ENCODE data around the gene IKZF2. TPM values are rescaled to one million over a fixed set of nuclear protein-coding genes. Genes with fewer than 3 reads are reported as not detected.
A peak's percentile ranks its signal among the peaks of the same experiment; 100 is the strongest.

Gene IKZF2
- polyA plus RNA-seq, 1 donor (not counting 4 experiments of a cell fraction or from before 2014, with no cell fraction given): 8.2 TPM

DNA sequence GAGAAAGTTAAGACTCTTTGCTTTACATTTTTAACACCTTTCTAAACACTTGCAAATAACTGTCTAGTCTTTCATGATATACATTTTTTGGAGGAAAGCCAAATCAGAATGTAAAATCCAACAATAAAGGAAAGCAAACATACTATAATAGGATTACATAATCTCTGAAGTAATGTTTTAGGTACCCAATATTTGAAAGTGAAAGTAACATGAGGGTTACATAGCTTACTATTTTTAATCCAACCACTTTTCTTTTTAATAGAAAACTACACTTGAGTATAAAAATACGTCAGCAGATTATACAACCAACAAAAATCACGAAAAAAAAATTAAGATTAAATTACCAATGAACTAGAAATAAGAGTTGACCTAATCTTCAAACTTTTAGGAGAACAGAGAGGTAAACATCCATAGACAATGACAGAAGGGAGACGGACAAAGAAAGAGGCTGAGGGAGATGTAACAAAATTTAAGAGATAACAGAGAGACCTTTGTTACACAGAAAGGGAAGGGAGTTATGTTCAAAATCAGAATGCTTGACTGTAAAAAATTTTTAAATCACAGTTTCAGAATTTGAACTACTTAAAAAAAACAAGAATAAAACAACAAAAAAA lies 150.0 kb downstream of the IKZF2 start:
- no peak overlapping the region for H2AFZ ChIP-seq (ENCODE audit: control insufficient read depth, low read length)
- no peaks in the 10 kb centered on the region for H3K9me1 ChIP-seq (ENCODE audit: control insufficient read depth, extremely low read depth, insufficient read depth, low read length)
- no peak for DNase-seq (ENCODE audit: low read depth, low spot score)
- no peak for TF ChIP-seq EZH2 (IDR thresholded peaks at IDR 0.05; ENCODE audit: low read length)
- TF ChIP-seq, protein P1, sequence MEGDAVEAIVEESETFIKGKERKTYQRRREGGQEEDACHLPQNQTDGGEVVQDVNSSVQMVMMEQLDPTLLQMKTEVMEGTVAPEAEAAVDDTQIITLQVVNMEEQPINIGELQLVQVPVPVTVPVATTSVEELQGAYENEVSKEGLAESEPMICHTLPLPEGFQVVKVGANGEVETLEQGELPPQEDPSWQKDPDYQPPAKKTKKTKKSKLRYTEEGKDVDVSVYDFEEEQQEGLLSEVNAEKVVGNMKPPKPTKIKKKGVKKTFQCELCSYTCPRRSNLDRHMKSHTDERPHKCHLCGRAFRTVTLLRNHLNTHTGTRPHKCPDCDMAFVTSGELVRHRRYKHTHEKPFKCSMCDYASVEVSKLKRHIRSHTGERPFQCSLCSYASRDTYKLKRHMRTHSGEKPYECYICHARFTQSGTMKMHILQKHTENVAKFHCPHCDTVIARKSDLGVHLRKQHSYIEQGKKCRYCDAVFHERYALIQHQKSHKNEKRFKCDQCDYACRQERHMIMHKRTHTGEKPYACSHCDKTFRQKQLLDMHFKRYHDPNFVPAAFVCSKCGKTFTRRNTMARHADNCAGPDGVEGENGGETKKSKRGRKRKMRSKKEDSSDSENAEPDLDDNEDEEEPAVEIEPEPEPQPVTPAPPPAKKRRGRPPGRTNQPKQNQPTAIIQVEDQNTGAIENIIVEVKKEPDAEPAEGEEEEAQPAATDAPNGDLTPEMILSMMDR (optimal IDR thresholded peaks at IDR 0.05 in 1 of 3, IDR thresholded peaks at IDR 0.05 in 1 of 3, conservative IDR thresholded peaks at IDR 0.05 in 1 of 3; ENCODE audit: extremely low read depth in 1 of 3, insufficient read depth in 2 of 3, low read length in 3 of 3): no peak
- H3K4me3 ChIP-seq (ENCODE audit: control insufficient read depth in 2 of 3, extremely low read depth in 1 of 3, insufficient read depth in 2 of 3, low read depth in 1 of 3, low read length in 3 of 3): no peak overlapping the region
- peaks cover 8% of the 10 kb centered on the region for H3K4me1 ChIP-seq (ENCODE audit: control insufficient read depth, extremely low read depth, insufficient read depth, low read length)
- H3K36me3 ChIP-seq (ENCODE audit: control insufficient read depth in 2 of 2, extremely low read depth in 1 of 2, insufficient read depth in 2 of 2, low read length in 2 of 2): no peaks in the 10 kb centered on the region
- H3K79me2 ChIP-seq (ENCODE audit: control insufficient read depth, insufficient read depth, low read length): no peaks in the 10 kb centered on the region
- no peak for FAIRE-seq
- H3K27ac ChIP-seq (ENCODE audit: control insufficient read depth, insufficient read depth, low read length): no peak overlapping the region
- no peak overlapping the region for H3K4me2 ChIP-seq (ENCODE audit: control insufficient read depth, extremely low read depth, insufficient read depth, low read depth, low read length)
- H3K27me3 ChIP-seq (ENCODE audit: control insufficient read depth, extremely low read depth, insufficient read depth, low read length): no peaks in the 10 kb centered on the region
- no peaks in the 10 kb centered on the region for H4K20me1 ChIP-seq (ENCODE audit: control insufficient read depth, extremely low read depth, insufficient read depth, low read length)
- H3K9ac ChIP-seq (ENCODE audit: control insufficient read depth, extremely low read depth, insufficient read depth, low read length): no peak overlapping the region
- H3K9me3 ChIP-seq (ENCODE audit: control insufficient read depth, low read depth, low read length): no peaks in the 10 kb centered on the region
- dilution Hi-C loops (cut with MboI; ENCODE audit: extremely low pct_ligation_motif_present, low sequenced_read_pairs): no loop called here

DNA sequence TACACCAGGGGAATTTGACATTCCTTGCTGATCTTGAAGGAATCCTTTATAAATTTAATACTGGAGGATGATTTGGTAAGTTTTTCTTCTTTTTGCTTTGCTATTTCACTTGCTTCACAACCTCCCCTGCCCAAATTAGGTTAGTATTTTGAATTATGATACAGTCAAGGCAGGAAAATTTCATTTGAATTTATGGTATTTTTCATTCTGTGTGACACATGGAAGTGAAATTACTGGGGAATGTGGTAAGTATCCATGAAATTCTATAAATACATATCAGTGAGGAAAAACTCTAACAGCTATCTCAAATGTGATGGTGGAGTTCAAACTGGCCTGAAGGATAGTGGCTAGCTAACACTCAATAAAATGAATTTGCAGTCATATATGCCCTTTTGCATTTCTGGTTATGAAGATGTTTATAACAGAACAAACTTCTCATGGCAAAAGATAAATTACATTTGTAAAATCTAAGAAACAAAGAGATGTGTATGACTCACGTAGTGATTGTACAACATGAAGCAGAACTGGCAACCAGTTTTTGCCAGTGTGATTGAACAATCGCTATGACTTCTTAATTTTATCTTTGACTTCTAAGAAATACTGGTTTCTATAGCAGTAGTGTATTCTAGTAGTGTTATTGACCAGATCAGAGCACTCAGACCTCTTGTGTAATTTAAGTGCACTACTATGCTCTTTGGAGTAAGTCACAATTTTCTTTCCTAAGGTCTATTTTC lies 152.6 kb downstream of the IKZF2 start:
- peaks cover 8% of the 10 kb centered on the region for H3K4me1 ChIP-seq (ENCODE audit: control insufficient read depth, extremely low read depth, insufficient read depth, low read length)
- H3K4me2 ChIP-seq (ENCODE audit: control insufficient read depth, extremely low read depth, insufficient read depth, low read depth, low read length): no peak overlapping the region
- H3K27ac ChIP-seq (ENCODE audit: control insufficient read depth, insufficient read depth, low read length): no peak overlapping the region
- no peak for TF ChIP-seq EZH2 (IDR thresholded peaks at IDR 0.05; ENCODE audit: low read length)
- TF ChIP-seq, protein P1 (optimal IDR thresholded peaks at IDR 0.05 in 1 of 3, IDR thresholded peaks at IDR 0.05 in 1 of 3, conservative IDR thresholded peaks at IDR 0.05 in 1 of 3; ENCODE audit: extremely low read depth in 1 of 3, insufficient read depth in 2 of 3, low read length in 3 of 3): no peak
- DNase-seq (ENCODE audit: low read depth, low spot score) (no peak), FAIRE-seq (peak; percentile 53)
- no peaks in the 10 kb centered on the region for H3K36me3 ChIP-seq (ENCODE audit: control insufficient read depth in 2 of 2, extremely low read depth in 1 of 2, insufficient read depth in 2 of 2, low read length in 2 of 2)
- H2AFZ ChIP-seq (ENCODE audit: control insufficient read depth, low read length): no peak overlapping the region
- H3K79me2 ChIP-seq (ENCODE audit: control insufficient read depth, insufficient read depth, low read length): no peaks in the 10 kb centered on the region
- no peaks in the 10 kb centered on the region for H3K9me3 ChIP-seq (ENCODE audit: control insufficient read depth, low read depth, low read length)
- dilution Hi-C loops (cut with MboI; ENCODE audit: extremely low pct_ligation_motif_present, low sequenced_read_pairs): no loop called here
- H3K9ac ChIP-seq (ENCODE audit: control insufficient read depth, extremely low read depth, insufficient read depth, low read length): no peak overlapping the region
- H3K9me1 ChIP-seq (ENCODE audit: control insufficient read depth, extremely low read depth, insufficient read depth, low read length): no peaks in the 10 kb centered on the region
- no peaks in the 10 kb centered on the region for H3K27me3 ChIP-seq (ENCODE audit: control insufficient read depth, extremely low read depth, insufficient read depth, low read length)
- H4K20me1 ChIP-seq (ENCODE audit: control insufficient read depth, extremely low read depth, insufficient read depth, low read length): no peaks in the 10 kb centered on the region
- no peak overlapping the region for H3K4me3 ChIP-seq (ENCODE audit: control insufficient read depth in 2 of 3, extremely low read depth in 1 of 3, insufficient read depth in 2 of 3, low read depth in 1 of 3, low read length in 3 of 3)

All from keratinocyte (primary cell).